Kidney (tissue), 14 donors: Measurements from ENCODE around the gene ICA1. TPM values are rescaled to one million over a fixed set of nuclear protein-coding genes. Genes with fewer than 3 reads are reported as not detected.

Experiments
- DNase-seq, 5 donors: peaks; one replicate each; pipeline ENCODE4 v3.0.0-alpha.2; 2013 to 2020
- FAIRE-seq: peaks from 2 replicates; lab custom pipeline; 2012; peaks lifted over from hg19 to GRCh38; lab: Jason Lieb, UNC
- H3K27ac ChIP-seq, 2 donors: one replicate each; pipeline ENCODE4 v1.7.0; 2013; ENCODE audit warnings: low read depth in 2 of 2, low read length in 2 of 2, inconsistent platforms in 1 of 2
- H3K27me3 ChIP-seq: one replicate; pipeline ENCODE4 v1.7.1; 2013; ENCODE audit warnings: low read length, inconsistent platforms; ENCODE audit not compliant: control insufficient read depth, insufficient read depth
- H3K36me3 ChIP-seq, 3 donors: one replicate each; pipeline versions ENCODE4 v1.7.0 to v1.7.1; 2013; ENCODE audit warnings: low read length in 3 of 3, control low read depth in 1 of 3, inconsistent platforms in 1 of 3; ENCODE audit not compliant: insufficient read depth in 3 of 3, control insufficient read depth in 2 of 3
- H3K4me1 ChIP-seq, 3 donors: one replicate each; pipeline versions ENCODE4 v1.7.0 to v1.7.1; 2013; ENCODE audit warnings: low read length in 3 of 3, inconsistent platforms in 1 of 3, low read depth in 1 of 3; ENCODE audit not compliant: control insufficient read depth in 2 of 3, insufficient read depth in 2 of 3
- H3K4me3 ChIP-seq, 3 donors: one replicate each; pipeline versions ENCODE4 v1.7.0 to v1.8.1; 2013; ENCODE audit warnings: low read length in 3 of 3, control low read depth in 1 of 3, inconsistent platforms in 1 of 3
- H3K9ac ChIP-seq, 3 donors: one replicate each; pipeline versions ENCODE4 v1.7.0 to v1.7.1; 2013; ENCODE audit warnings: low read length in 3 of 3, control low read depth in 1 of 3, inconsistent platforms in 1 of 3
- H3K9me3 ChIP-seq, 3 donors: one replicate each; pipeline versions ENCODE4 v1.7.0 to v1.7.1; 2013; ENCODE audit warnings: low read length in 3 of 3, control low read depth in 1 of 3, inconsistent platforms in 1 of 3; ENCODE audit not compliant: control insufficient read depth in 2 of 3, insufficient read depth in 1 of 3
- intact Hi-C: fragments of 100-400 bp; cut with DNase I; formaldehyde crosslinking; loops from one replicate; pipeline ENCODE4 v1.11.1; 2022
- polyA plus RNA-seq: library from polyadenylated mRNA; stranded (reverse); fragments of 350-450 nt; fragmentation: Illumina TruSeq; extraction: RNeasy Lipid Tissue Mini Kit (QIAGEN cat#74804); gene quantifications from one replicate; pipeline ENCODE4 v1.2.3, GENCODE V29; 2014; ENCODE audit warnings: low read depth, low replicate concordance; ENCODE audit not compliant: insufficient read depth
- total RNA-seq: library from RNA; stranded (reverse); fragmentation: NEBNext Ultra II Directional; extraction: Animal tissue kit (Norgen Biotek cat#: 25700); gene quantifications from one replicate; pipeline ENCODE4 v1.2.1, GENCODE V29; 2021
- TF ChIP-seq, protein P1 (sequence below): IDR thresholded peaks from 3 replicates; pipeline ENCODE4 v1.5.1; 2012; ENCODE audit warnings: mild to moderate bottlenecking, moderate library complexity, borderline replicate concordance; ENCODE audit not compliant: insufficient read depth; ENCODE audit errors: extremely low read depth
- donor health status: control.
- donor health status: control.
- donor health status: control.
- donor health status: control.
- donor health status: control.
- donor health status: DM: yes; HTN: yes; CAD: no.
- donor health status: Normal renal cell carcinoma (clear cell type).

ICA1 gene
- total and polyA plus RNA-seq, 2 donors from 2014 or later: 24.2 to 41.8 TPM

DNA sequence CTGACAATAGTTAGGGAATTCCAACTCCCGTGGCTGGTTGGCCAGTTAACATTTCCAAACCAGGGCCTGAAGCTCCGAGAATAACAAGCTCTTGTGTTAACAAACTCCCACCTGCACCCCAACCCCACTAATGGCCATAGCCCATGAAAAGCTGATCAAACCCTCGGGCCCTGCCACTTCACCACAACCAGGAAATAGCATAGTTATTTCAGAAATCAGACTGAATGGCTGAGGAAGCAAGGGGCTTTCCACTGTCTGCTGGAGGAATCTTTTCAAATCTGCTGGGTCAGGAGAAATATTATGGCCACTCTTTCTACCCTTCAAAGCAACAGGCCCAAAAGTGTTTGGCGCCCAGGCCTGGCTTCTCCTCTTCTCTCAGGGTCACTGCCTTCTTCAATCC is 147.8 kb downstream of the ICA1 start:
- TF ChIP-seq, protein P1, sequence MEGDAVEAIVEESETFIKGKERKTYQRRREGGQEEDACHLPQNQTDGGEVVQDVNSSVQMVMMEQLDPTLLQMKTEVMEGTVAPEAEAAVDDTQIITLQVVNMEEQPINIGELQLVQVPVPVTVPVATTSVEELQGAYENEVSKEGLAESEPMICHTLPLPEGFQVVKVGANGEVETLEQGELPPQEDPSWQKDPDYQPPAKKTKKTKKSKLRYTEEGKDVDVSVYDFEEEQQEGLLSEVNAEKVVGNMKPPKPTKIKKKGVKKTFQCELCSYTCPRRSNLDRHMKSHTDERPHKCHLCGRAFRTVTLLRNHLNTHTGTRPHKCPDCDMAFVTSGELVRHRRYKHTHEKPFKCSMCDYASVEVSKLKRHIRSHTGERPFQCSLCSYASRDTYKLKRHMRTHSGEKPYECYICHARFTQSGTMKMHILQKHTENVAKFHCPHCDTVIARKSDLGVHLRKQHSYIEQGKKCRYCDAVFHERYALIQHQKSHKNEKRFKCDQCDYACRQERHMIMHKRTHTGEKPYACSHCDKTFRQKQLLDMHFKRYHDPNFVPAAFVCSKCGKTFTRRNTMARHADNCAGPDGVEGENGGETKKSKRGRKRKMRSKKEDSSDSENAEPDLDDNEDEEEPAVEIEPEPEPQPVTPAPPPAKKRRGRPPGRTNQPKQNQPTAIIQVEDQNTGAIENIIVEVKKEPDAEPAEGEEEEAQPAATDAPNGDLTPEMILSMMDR: no peak
- intact Hi-C loops: no loop called here
- no peak for FAIRE-seq

DNA sequence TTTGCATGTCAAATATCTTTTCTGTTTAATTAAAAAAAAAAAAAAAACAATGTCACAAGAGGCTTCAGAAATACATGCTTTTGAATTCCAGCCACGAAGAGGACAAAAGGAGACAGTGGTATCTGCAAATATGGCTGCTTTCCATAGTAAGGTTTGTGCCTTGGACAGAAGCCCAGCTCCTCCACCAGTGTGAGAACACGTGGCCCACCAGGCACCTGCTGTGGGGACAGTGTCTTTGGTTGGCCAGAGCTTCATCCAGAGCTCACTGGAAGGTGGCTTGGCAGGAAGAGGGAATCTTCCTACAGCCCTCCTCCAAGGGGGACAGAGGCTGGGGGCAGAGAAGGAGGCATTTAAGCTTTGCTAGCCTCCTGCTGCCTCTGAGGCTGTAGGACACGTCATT is 148.8 kb downstream of the ICA1 start:
- Histone ChIP-seq H3K9me3 (no peaks in the 10 kb centered on the region), H3K27me3 (no peaks in the 10 kb centered on the region), H3K9ac (no peak overlapping the region), H3K27ac (no peak overlapping the region), H3K4me1 (peaks cover 0 to 4% (median 0%) of the 10 kb centered on the region in 3 donors), H3K4me3 (no peak overlapping the region), H3K36me3 (no peaks in the 10 kb centered on the region)
- intact Hi-C loops: no loop called here
- FAIRE-seq (no peak), DNase-seq (no peak)
- TF ChIP-seq, protein P1: no peak

More for the DNA sequence above, 147.8 kb downstream of the ICA1 start:
- H3K9ac ChIP-seq: no peak overlapping the region
- DNase-seq: no peak
- H3K36me3 ChIP-seq: no peaks in the 10 kb centered on the region
- H3K27ac ChIP-seq: no peak overlapping the region
- peaks cover 0 to 4% (median 0%) of the 10 kb centered on the region in 3 donors for H3K4me1 ChIP-seq
- H3K9me3 ChIP-seq: no peaks in the 10 kb centered on the region
- no peak overlapping the region for H3K4me3 ChIP-seq
- no peaks in the 10 kb centered on the region for H3K27me3 ChIP-seq

DNA sequence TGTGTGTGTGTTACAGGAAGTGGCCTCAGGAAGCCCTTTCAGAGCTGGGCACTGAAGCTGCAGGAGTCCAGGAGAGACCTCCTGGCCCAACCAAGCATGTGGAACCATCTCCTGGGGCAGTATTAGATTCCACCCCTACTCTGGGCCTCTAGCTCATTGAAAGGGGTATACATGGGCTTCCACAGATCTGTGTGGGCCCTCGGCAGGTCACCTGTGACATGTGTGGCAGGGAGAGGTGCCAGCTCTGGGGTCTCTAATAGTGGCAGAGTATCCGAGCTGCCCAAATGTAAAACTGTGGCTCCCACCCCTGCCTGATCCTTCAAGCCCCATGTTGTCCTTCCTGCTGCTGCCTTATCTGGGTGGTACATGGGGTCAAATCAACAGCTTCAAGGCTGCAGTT is 149.3 kb downstream of the ICA1 start:
- no peak for FAIRE-seq

More for the DNA sequence above, 149.3 kb downstream of the ICA1 start:
- Histone ChIP-seq H3K36me3 (no peaks in the 10 kb centered on the region), H3K4me3 (no peak overlapping the region), H3K4me1 (peaks cover 0 to 4% (median 0%) of the 10 kb centered on the region in 3 donors), H3K9me3 (no peaks in the 10 kb centered on the region), H3K9ac (no peak overlapping the region), H3K27ac (no peak overlapping the region), H3K27me3 (no peaks in the 10 kb centered on the region)
- DNase-seq: no peak
- intact Hi-C loops: no loop called here
- TF ChIP-seq, protein P1: no peak
